K562 (cell line): Measurements from ENCODE around the gene AAK1. TPM values are rescaled to one million over a fixed set of nuclear protein-coding genes. Genes with fewer than 3 reads are reported as not detected.

Experiments used
- ATAC-seq: fragments of 200-7000 bp; cut with Tn5 transposase; 3 replicates; pipeline ENCODE4 v1.9.1; 2020; ENCODE audit warnings: moderate library complexity
- BruUV-seq: library from RNA; stranded (reverse); fragments of 400-500 nt; replicated peaks from 2 replicates; lab custom pipeline; 2021; lab: Mats Ljungman, UMichigan
- CTCF ChIA-PET: fragments of 300-600 bp; formaldehyde crosslinking; extraction: SDS; loops from one replicate; lab custom pipeline; 2021; ENCODE audit warnings: low intra/inter-chr PET ratio; lab: Yijun Ruan, JAX
- POLR2A ChIA-PET: fragments of 300-600, 350-650 bp; sonication (Branson Sonifier 250); formaldehyde crosslinking; extraction: SDS; loops from one replicate; lab custom pipeline; 2021; ENCODE audit warnings: antibody characterized with exemption, inconsistent platforms; lab: Yijun Ruan, JAX
- DNase-seq, 4 experiments: peaks; one replicate each; pipeline versions ENCODE4 v3.0.0 to v3.0.0-alpha.2; 2011 to 2018; ENCODE audit warnings: low spot score in 3 of 4, mixed read lengths in 3 of 4; ENCODE audit errors: extremely low read depth in 1 of 4
- FAIRE-seq: peaks from 2 replicates; lab custom pipeline; 2011; peaks lifted over from hg19 to GRCh38; lab: Jason Lieb, UNC
- H2AFZ ChIP-seq: 2 replicates; pipeline ENCODE4 v1.6.0; 2011; ENCODE audit warnings: low read depth, low read length, control low read depth, inconsistent platforms
- H3K27ac ChIP-seq: fragments of 200-600 bp; 3 replicates; pipeline ENCODE4 v1.8.0; 2011; ENCODE audit warnings: low read depth, mild to moderate bottlenecking, control low read depth, inconsistent platforms, low read length, moderate library complexity, mixed read lengths; ENCODE audit errors: extremely low read depth
- H3K27me3 ChIP-seq, 2 experiments: fragments of 300-600 bp in 1 of 2; 2 replicates in 1 of 2; 3 replicates in 1 of 2; pipeline versions ENCODE4 v1.6.0 to v1.8.0; 2011; ENCODE audit warnings: inconsistent platforms in 2 of 2, low read length in 2 of 2, mild to moderate bottlenecking in 1 of 2, mixed read lengths in 1 of 2, moderate library complexity in 1 of 2; ENCODE audit not compliant: control insufficient read depth in 2 of 2, insufficient read depth in 2 of 2
- H3K36me3 ChIP-seq: fragments of 300-600 bp; 3 replicates; pipeline ENCODE4 v1.8.0; 2011; ENCODE audit warnings: mild to moderate bottlenecking, low read length, inconsistent platforms; ENCODE audit not compliant: control insufficient read depth, insufficient read depth
- H3K4me1 ChIP-seq, 2 experiments: fragments of 200-600 bp in 1 of 2; replicated peaks in 1 of 2; 2 replicates in 1 of 2; 3 replicates in 1 of 2; pipeline versions ENCODE4 v1.5.1 to v1.8.0; 2011; ENCODE audit warnings: inconsistent platforms in 2 of 2, low read length in 2 of 2, mild to moderate bottlenecking in 1 of 2, mixed read lengths in 1 of 2, moderate library complexity in 1 of 2; ENCODE audit not compliant: control insufficient read depth in 2 of 2, insufficient read depth in 2 of 2
- H3K4me2 ChIP-seq: 2 replicates; pipeline ENCODE4 v1.6.1; 2011; ENCODE audit warnings: low read length, control low read depth, inconsistent platforms, mixed read lengths; ENCODE audit not compliant: insufficient read depth
- H3K4me3 ChIP-seq: fragments of 200-600 bp; sonication (generic), shearing (Covaris generic); 2 replicates; pipeline ENCODE4 v1.5.1; 2016; ENCODE audit warnings: control low read depth, inconsistent platforms
- H3K79me2 ChIP-seq: fragments of 200-600 bp; 3 replicates; pipeline ENCODE4 v1.8.0; 2011; ENCODE audit warnings: low read length, inconsistent platforms; ENCODE audit not compliant: control insufficient read depth, insufficient read depth
- H3K9ac ChIP-seq, 2 experiments: 2 replicates each; pipeline versions ENCODE4 v1.6.0 to v1.6.1; 2011; ENCODE audit warnings: low read depth in 2 of 2, low read length in 2 of 2, control low read depth in 1 of 2, inconsistent platforms in 1 of 2, mild to moderate bottlenecking in 1 of 2, mixed read lengths in 1 of 2; ENCODE audit not compliant: insufficient read depth in 1 of 2
- H3K9me1 ChIP-seq: one replicate; pipeline ENCODE4 v1.6.0; 2011; ENCODE audit warnings: inconsistent platforms, mild to moderate bottlenecking, low read length, moderate library complexity; ENCODE audit not compliant: control insufficient read depth, insufficient read depth
- H3K9me3 ChIP-seq: replicated peaks from 2 replicates; pipeline ENCODE4 v1.5.1; 2011; ENCODE audit warnings: low read depth, low read length, inconsistent platforms; ENCODE audit not compliant: control insufficient read depth, insufficient read depth
- H4K20me1 ChIP-seq: replicated peaks from 2 replicates; pipeline ENCODE4 v1.6.1; 2011; ENCODE audit warnings: low read length, inconsistent platforms, mixed read lengths; ENCODE audit not compliant: control insufficient read depth, insufficient read depth
- BRF1 ChIP-seq: IDR thresholded peaks from 3 replicates; pipeline ENCODE4 v1.6.1; 2011; ENCODE audit warnings: borderline replicate concordance, mild to moderate bottlenecking; ENCODE audit not compliant: insufficient read length; ENCODE audit errors: extremely low read depth
- CEBPB ChIP-seq: fragments of 450-650 bp; IDR thresholded peaks from 2 replicates; pipeline ENCODE4 v1.6.1; 2016; ENCODE audit warnings: missing genetic modification characterization, missing compliant biosample characterization
- DMBX1 ChIP-seq: fragments of 250-450 bp; sonication (Bioruptor Pico); IDR thresholded peaks from 2 replicates; pipeline ENCODE4 v1.8.0; 2022; ENCODE audit warnings: inconsistent platforms, mild to moderate bottlenecking, moderate library complexity, borderline replicate concordance
- FIP1L1 ChIP-seq: fragments of 200-400 bp; formaldehyde crosslinking; IDR thresholded peaks from 2 replicates; pipeline ENCODE4 v1.6.1; 2018; ENCODE audit warnings: mild to moderate bottlenecking, low read depth, low read length; ENCODE audit not compliant: poor library complexity, severe bottlenecking
- ID3 ChIP-seq, 2 experiments: fragments of 250-450 bp in 1 of 2; fragments of 450-650 bp in 1 of 2; sonication (Bioruptor Pico) in 1 of 2; IDR thresholded peaks; 2 replicates each; pipeline versions ENCODE4 v1.6.1 to v1.8.0; 2016 to 2021; ENCODE audit warnings: mild to moderate bottlenecking in 2 of 2, moderate library complexity in 2 of 2, missing compliant biosample characterization in 1 of 2, missing genetic modification characterization in 1 of 2
- MCM5 ChIP-seq: fragments of 450-650 bp; IDR thresholded peaks from 2 replicates; pipeline ENCODE4 v1.6.1; 2016; ENCODE audit warnings: low read depth
- SNRNP70 ChIP-seq: fragments of 200-400 bp; formaldehyde crosslinking; optimal IDR thresholded peaks from 2 replicates; pipeline ENCODE3; 2017; ENCODE audit warnings: low read depth, low read length
- SREBF1 ChIP-seq: fragments of 150-350 bp; IDR thresholded peaks from 2 replicates; pipeline ENCODE4 v1.6.1; 2014; ENCODE audit warnings: antibody characterized with exemption, low read depth, low read length, borderline replicate concordance
- XRCC5 ChIP-seq: fragments of 200-400 bp; formaldehyde crosslinking; IDR thresholded peaks from 2 replicates; pipeline ENCODE4 v1.6.1; 2017; ENCODE audit warnings: low read depth, mild to moderate bottlenecking, low read length
- ZNF445 ChIP-seq: fragments of 250-450 bp; sonication (Bioruptor Pico); IDR thresholded peaks from 2 replicates; pipeline ENCODE4 v1.4.0; 2020; ENCODE audit warnings: low read depth, mild to moderate bottlenecking, moderate library complexity
- ZNF644 ChIP-seq: fragments of 200-800 bp; sonication (Bioruptor generic); IDR thresholded peaks from 2 replicates; pipeline ENCODE4 v1.6.1; 2016; ENCODE audit warnings: low read depth, missing genetic modification characterization, missing compliant biosample characterization
- WGBS: fragments of 100-300 bp; shearing (Covaris generic); methylation state at CpG from one replicate; pipeline ENCODE4 v1.1.6; 2016; ENCODE audit warnings: low coverage, mixed read lengths; ENCODE audit not compliant: insufficient coverage; ENCODE audit errors: missing lambda C conversion rate; 5-methylcytosine and 5-hydroxymethylcytosine counted together
- in situ Hi-C: fragments of 300-500 bp; cut with MboI; formaldehyde crosslinking; loops from 4 replicates; pipeline ENCODE4 v1.15.0; 2018; ENCODE audit warnings: inconsistent platforms, mixed read lengths
- intact Hi-C: fragments of 100-400 bp; cut with micrococcal nuclease; formaldehyde crosslinking; loops from 2 replicates; pipeline ENCODE4 v1.14.2; 2022
- polyA plus RNA-seq, 8 experiments: library from polyadenylated mRNA; depleted of rRNA in 4 of 8; stranded (reverse) in 5 of 8; unstranded in 3 of 8; fragments of >200 nt; fragmentation: Nextera tagmentation in 2 of 8; fragmentation: Illumina TruSeq in 1 of 8; extraction: Ambion mirVana in 2 of 8; extraction: Trizol in 1 of 8; gene quantifications; 2 replicates each; pipeline versions ENCODE4 v1.2.1 to v1.2.3, GENCODE V29; 2011 to 2014; ENCODE audit warnings: inconsistent platforms in 1 of 8, missing spikeins in 1 of 8
- total RNA-seq, 7 experiments: library from RNA; depleted of rRNA in 6 of 7; stranded (reverse); fragments of >200 nt in 6 of 7; fragmentation: Illumina TruSeq in 2 of 7; extraction: Trizol in 2 of 7; gene quantifications; 2 replicates each; pipeline versions ENCODE4 v1.2.1 to v1.2.3, GENCODE V29; 2011 to 2021; ENCODE audit warnings: low replicate concordance in 1 of 7

AAK1 gene
- total and polyA plus RNA-seq, 9 of the 15 experiments (the other 6 are each of a cell fraction or from before 2014, with no cell fraction given) = 0.89 to 17.1 (median 6.0) TPM

GRCh38 chr2:69621440-69621839 is 22.1 kb downstream of the AAK1 start (continued):
- no peak for TF ChIP-seq BRF1
- TF ChIP-seq FIP1L1 = no peak
- no peak for TF ChIP-seq SREBF1

GRCh38 chr2:69620870-69621269 is 22.7 kb downstream of the AAK1 start:
- POLR2A ChIA-PET = no interaction called here
- no peak for TF ChIP-seq DMBX1 (CRISPR knock-in tag)
- no peak for TF ChIP-seq SNRNP70
- TF ChIP-seq ZNF445 (CRISPR knock-in tag) = no peak
- no peak for TF ChIP-seq CEBPB
- no peak for TF ChIP-seq MCM5
- TF ChIP-seq ZNF644 (tag) = no peak
- no peak for TF ChIP-seq ID3 (CRISPR knock-in tag; IDR thresholded peaks at IDR 0.05)
- TF ChIP-seq ID3 (tag; IDR thresholded peaks at IDR 0.05) = no peak
- TF ChIP-seq XRCC5 = no peak
- TF ChIP-seq, all 486 proteins: peak for 0
- Histone ChIP-seq H3K27me3 (no peaks in the 10 kb centered on the region), H3K36me3 (no peaks in the 10 kb centered on the region), H3K4me3 (no peak overlapping the region), H3K9me3 (no peaks in the 10 kb centered on the region; the same call in 1 of the 2 replicates), H4K20me1 (no peaks in the 10 kb centered on the region), H3K4me2 (no peak overlapping the region), H3K9me1 (no peaks in the 10 kb centered on the region), H3K27ac (no peak overlapping the region), H2AFZ (no peak overlapping the region), H3K4me1 (peaks cover 4 to 35% of the 10 kb centered on the region in 2 experiments), H3K79me2 (peaks cover 12% of the 10 kb centered on the region; the same call in 2 of the 3 replicates), H3K9ac (no peak overlapping the region)
- DNase-seq (no peak), FAIRE-seq (no peak), ATAC-seq (no peak)
- 78% methylated on average over 7 of the region's 7 CpGs for WGBS
- BruUV-seq = no TSS peak
- CTCF ChIA-PET = no interaction called here
- in situ Hi-C loops (no loop called here), intact Hi-C loops (no loop called here)
